Uterus (tissue), 2 donors: ENCODE measurements around the gene CDH24.

Experiments
- CTCF ChIP-seq, 4 experiments: fragments of 200-600 bp in 2 of 4; fragments of 450-650 bp in 2 of 4; sonication (generic) in 2 of 4; IDR thresholded peaks; one replicate each; pipeline ENCODE4 v1.5.1; 2016 to 2019; ENCODE audit warnings: antibody characterized with exemption in 4 of 4, mild to moderate bottlenecking in 2 of 4, moderate library complexity in 1 of 4
- POLR2A ChIP-seq, 2 donors: fragments of 450-650 bp; IDR thresholded peaks; one replicate each; pipeline ENCODE4 v1.6.1; 2016; ENCODE audit warnings: antibody characterized with exemption in 2 of 2, mild to moderate bottlenecking in 1 of 2, moderate library complexity in 1 of 2

- TF ChIP-seq CTCF (IDR thresholded peaks at IDR 0.05) (no peak), POLR2A (IDR thresholded peaks at IDR 0.05) (no peak)
Measured at GRCh38 chr14:23020143-23021128, 36.9 kb downstream of the CDH24 start.
